ENCODE measurements around the gene CX3CR1.
A peak's percentile ranks its signal among the peaks of the same experiment; 100 is the strongest.

The CX3CR1 gene, protein sequence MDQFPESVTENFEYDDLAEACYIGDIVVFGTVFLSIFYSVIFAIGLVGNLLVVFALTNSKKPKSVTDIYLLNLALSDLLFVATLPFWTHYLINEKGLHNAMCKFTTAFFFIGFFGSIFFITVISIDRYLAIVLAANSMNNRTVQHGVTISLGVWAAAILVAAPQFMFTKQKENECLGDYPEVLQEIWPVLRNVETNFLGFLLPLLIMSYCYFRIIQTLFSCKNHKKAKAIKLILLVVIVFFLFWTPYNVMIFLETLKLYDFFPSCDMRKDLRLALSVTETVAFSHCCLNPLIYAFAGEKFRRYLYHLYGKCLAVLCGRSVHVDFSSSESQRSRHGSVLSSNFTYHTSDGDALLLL

GRCh38 chr3:39279745-39280517 lies at the start of gene CX3CR1:
CX3CR1 (minus strand) TSS chr3:39280036; CDS start chr3:39266509, 13,527 bp downstream.
- DNase-seq, result no peak
- no peaks in the 10 kb centered on the region for H3K36me3 ChIP-seq
- TF ChIP-seq, protein P1, sequence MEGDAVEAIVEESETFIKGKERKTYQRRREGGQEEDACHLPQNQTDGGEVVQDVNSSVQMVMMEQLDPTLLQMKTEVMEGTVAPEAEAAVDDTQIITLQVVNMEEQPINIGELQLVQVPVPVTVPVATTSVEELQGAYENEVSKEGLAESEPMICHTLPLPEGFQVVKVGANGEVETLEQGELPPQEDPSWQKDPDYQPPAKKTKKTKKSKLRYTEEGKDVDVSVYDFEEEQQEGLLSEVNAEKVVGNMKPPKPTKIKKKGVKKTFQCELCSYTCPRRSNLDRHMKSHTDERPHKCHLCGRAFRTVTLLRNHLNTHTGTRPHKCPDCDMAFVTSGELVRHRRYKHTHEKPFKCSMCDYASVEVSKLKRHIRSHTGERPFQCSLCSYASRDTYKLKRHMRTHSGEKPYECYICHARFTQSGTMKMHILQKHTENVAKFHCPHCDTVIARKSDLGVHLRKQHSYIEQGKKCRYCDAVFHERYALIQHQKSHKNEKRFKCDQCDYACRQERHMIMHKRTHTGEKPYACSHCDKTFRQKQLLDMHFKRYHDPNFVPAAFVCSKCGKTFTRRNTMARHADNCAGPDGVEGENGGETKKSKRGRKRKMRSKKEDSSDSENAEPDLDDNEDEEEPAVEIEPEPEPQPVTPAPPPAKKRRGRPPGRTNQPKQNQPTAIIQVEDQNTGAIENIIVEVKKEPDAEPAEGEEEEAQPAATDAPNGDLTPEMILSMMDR (IDR thresholded peaks at IDR 0.05; ENCODE audit: low read depth, low read length), result no peak
- H3K4me3 ChIP-seq (ENCODE audit: low read depth, low read length), result no peak within 1 kb of the TSS
- no peak within 1 kb of the TSS for H3K27ac ChIP-seq
- no peaks in the 10 kb centered on the region for H3K27me3 ChIP-seq (ENCODE audit: insufficient read depth, low read depth, severe bottlenecking)
- H3K9me3 ChIP-seq (ENCODE audit: severe bottlenecking), result no peaks in the 10 kb centered on the region

DNA sequence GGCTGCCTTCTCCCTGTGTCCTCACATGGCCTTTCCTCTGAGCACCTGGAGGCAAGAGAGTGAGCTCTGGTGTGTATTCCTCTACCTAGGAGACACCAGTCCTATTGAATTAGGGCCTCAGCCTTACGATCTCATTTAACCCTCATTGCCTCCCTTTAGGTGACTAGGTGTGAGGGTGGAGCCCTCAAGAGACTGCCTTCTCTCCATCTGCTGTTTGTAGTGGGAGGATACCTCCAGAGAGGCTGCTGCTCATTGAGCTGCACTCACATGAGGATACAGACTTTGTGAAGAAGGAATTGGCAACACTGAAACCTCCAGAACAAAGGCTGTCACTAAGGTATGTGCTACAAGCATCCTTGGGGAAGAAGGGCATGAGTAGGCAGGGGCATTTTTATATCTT lies 49.7 kb upstream of the CX3CR1 start, which contains the start of gene CCR8:
Gene CCR8 (plus strand): TSS at position 217 of the 400 bp plus-strand sequence. CDS start 2,623 bp downstream, outside the sequence.
- TF ChIP-seq, protein P1 (IDR thresholded peaks at IDR 0.05; ENCODE audit: low read depth, low read length), result no peak
- peaks cover 4% of the 10 kb centered on the region for H3K9me3 ChIP-seq (ENCODE audit: severe bottlenecking)

GRCh38 chr3:39327746-39328349 lies 48.0 kb upstream of the CX3CR1 start:
- no peak overlapping the region for H3K27ac ChIP-seq
- no peaks in the 10 kb centered on the region for H3K36me3 ChIP-seq
- no peak overlapping the region for H3K4me3 ChIP-seq (ENCODE audit: low read depth, low read length)
- TF ChIP-seq, protein P1 (IDR thresholded peaks at IDR 0.05; ENCODE audit: low read depth, low read length), result no peak
- peaks cover 4% of the 10 kb centered on the region for H3K9me3 ChIP-seq (ENCODE audit: severe bottlenecking)
- no peaks in the 10 kb centered on the region for H3K27me3 ChIP-seq (ENCODE audit: insufficient read depth, low read depth, severe bottlenecking)
- DNase-seq, result no peak

More for the DNA sequence above, 49.7 kb upstream of the CX3CR1 start, which contains the start of gene CCR8:
- no peak for DNase-seq
- Histone ChIP-seq H3K27ac (no peak within 1 kb of the TSS), H3K36me3 (no peaks in the 10 kb centered on the region), H3K4me3 (ENCODE audit: low read depth, low read length) (no peak within 1 kb of the TSS), H3K27me3 (ENCODE audit: insufficient read depth, low read depth, severe bottlenecking) (no peaks in the 10 kb centered on the region)

- no peak overlapping the region for H3K27ac ChIP-seq
- peaks cover 4% of the 10 kb centered on the region for H3K9me3 ChIP-seq (ENCODE audit: severe bottlenecking)
- H3K36me3 ChIP-seq, result no peaks in the 10 kb centered on the region
- H3K27me3 ChIP-seq (ENCODE audit: insufficient read depth, low read depth, severe bottlenecking), result no peaks in the 10 kb centered on the region
- H3K4me3 ChIP-seq (ENCODE audit: low read depth, low read length), result no peak overlapping the region
- TF ChIP-seq, protein P1 (IDR thresholded peaks at IDR 0.05; ENCODE audit: low read depth, low read length), result no peak
- DNase-seq, result peak; percentile 65
Observed at GRCh38 chr3:39327053-39327745, 47.4 kb upstream of the CX3CR1 start.

- H3K27ac ChIP-seq, result no peak overlapping the region
- no peak for DNase-seq
- no peaks in the 10 kb centered on the region for H3K36me3 ChIP-seq
- peaks cover 4% of the 10 kb centered on the region for H3K9me3 ChIP-seq (ENCODE audit: severe bottlenecking)
- no peaks in the 10 kb centered on the region for H3K27me3 ChIP-seq (ENCODE audit: insufficient read depth, low read depth, severe bottlenecking)
- TF ChIP-seq, protein P1 (IDR thresholded peaks at IDR 0.05; ENCODE audit: low read depth, low read length), result no peak
- H3K4me3 ChIP-seq (ENCODE audit: low read depth, low read length), result no peak overlapping the region
Observed at GRCh38 chr3:39325236-39325635, 45.4 kb upstream of the CX3CR1 start.
